D721Med (cell line): ENCODE measurements around the gene ENOPH1.

ENCODE experiments used
- DNase-seq: peaks from one replicate; pipeline ENCODE4 v3.0.0; 2011; ENCODE audit warnings: low spot score; ENCODE audit not compliant: insufficient read length
- FAIRE-seq: peaks from 2 replicates; lab custom pipeline; 2011; peaks lifted over from hg19 to GRCh38; lab: Jason Lieb, UNC
- CTCF ChIP-seq: IDR thresholded peaks from 2 replicates; pipeline ENCODE4 v1.5.1; 2012; ENCODE audit warnings: mild to moderate bottlenecking, control low read depth; ENCODE audit not compliant: insufficient read depth; ENCODE audit errors: missing control alignments

The ENOPH1 gene

GRCh38 chr4:82495666-82496065 lies 65.3 kb downstream of the ENOPH1 start:
- no peak for FAIRE-seq

GRCh38 chr4:82496349-82496748 lies 66.0 kb downstream of the ENOPH1 start:
- FAIRE-seq, result no peak
- no peak for TF ChIP-seq CTCF
- no peak for DNase-seq

More at GRCh38 chr4:82495666-82496065, 65.3 kb downstream of the ENOPH1 start:
- no peak for TF ChIP-seq CTCF
- no peak for DNase-seq

- DNase-seq (no peak), FAIRE-seq (no peak)
- no peak for TF ChIP-seq CTCF
Observed at GRCh38 chr4:82499738-82500434, 69.5 kb downstream of the ENOPH1 start.

- TF ChIP-seq CTCF, result no peak
- DNase-seq (no peak), FAIRE-seq (no peak)
Observed at GRCh38 chr4:82500435-82501153, 70.2 kb downstream of the ENOPH1 start.

- FAIRE-seq (no peak), DNase-seq (no peak)
- no peak for TF ChIP-seq CTCF
Observed at GRCh38 chr4:82501154-82501442, 70.7 kb downstream of the ENOPH1 start.

- no peak for DNase-seq
- no peak for FAIRE-seq
- TF ChIP-seq CTCF, result no peak
Observed at GRCh38 chr4:82508011-82508410, 77.6 kb downstream of the ENOPH1 start.
